BJ (cell line): ENCODE measurements around the gene STX18. TPM values are rescaled to one million over a fixed set of nuclear protein-coding genes. Genes with fewer than 3 reads are reported as not detected.
A peak's percentile ranks its signal among the peaks of the same experiment; 100 is the strongest.

Experiments
- CTCF ChIA-PET: fragments of 350-600 bp; formaldehyde crosslinking; extraction: SDS; loops from one replicate; lab custom pipeline; 2021; ENCODE audit warnings: antibody characterized with exemption, inconsistent platforms; lab: Yijun Ruan, JAX
- POLR2A ChIA-PET: fragments of 300-600 bp; sonication (Branson Sonifier 250); formaldehyde crosslinking; extraction: SDS; loops from one replicate; lab custom pipeline; 2021; ENCODE audit warnings: antibody characterized with exemption; lab: Charles Lee
- DNase-seq: peaks from one replicate; pipeline ENCODE4 v3.0.0-alpha.2; 2011; ENCODE audit warnings: low read depth
- H3K27me3 ChIP-seq: 2 replicates; pipeline ENCODE4 v1.6.0; 2011; ENCODE audit warnings: low read length; ENCODE audit not compliant: control insufficient read depth, insufficient read depth
- H3K36me3 ChIP-seq: 2 replicates; pipeline ENCODE4 v1.5.1; 2011; ENCODE audit warnings: low read length; ENCODE audit not compliant: control insufficient read depth, insufficient read depth
- H3K4me3 ChIP-seq: 2 replicates; pipeline ENCODE4 v1.5.1; 2011; ENCODE audit warnings: low read depth, mild to moderate bottlenecking, control low read depth, low read length
- CTCF ChIP-seq: IDR thresholded peaks from 2 replicates; pipeline ENCODE4 v1.5.1; 2011; ENCODE audit warnings: low read depth, mild to moderate bottlenecking, control low read depth, inconsistent platforms, low read length, moderate library complexity; ENCODE audit not compliant: insufficient read depth
- polyA minus RNA-seq: library from RNA; depleted of rRNA, polyadenylated mRNA; stranded (reverse); fragments of >200 nt; gene quantifications from 2 replicates; pipeline ENCODE4 v1.2.3, GENCODE V29; 2011; rRNA and poly(A)+ RNA removed
- polyA plus RNA-seq: library from polyadenylated mRNA; depleted of rRNA; stranded (reverse); fragments of >200 nt; gene quantifications from 2 replicates; pipeline ENCODE4 v1.2.3, GENCODE V29; 2011; rRNA removed

STX18 gene
- polyA plus RNA-seq (28.9 and 35.6 TPM in 2 replicates), polyA minus RNA-seq (16.0 and 25.2 TPM in 2 replicates)

GRCh38 chr4:4541661-4542570, at the start of gene STX18:
TSS of gene STX18 (minus strand) at chr4:4542048. CDS start at chr4:4541964, 84 bp downstream.
- ChIA-PET POLR2A (interaction anchor here (1.4 kb wide), 1 partner anchor 14 kb away, joined by 7 read pairs; no protein-coding TSS in a partner anchor), CTCF (interaction anchor here (0.6 to 1.4 kb wide), 4 partner anchors 65 to 136 kb away, joined by 3 read pairs; no protein-coding TSS in a partner anchor)
- DNase-seq = no peak
- TF ChIP-seq CTCF = 0 out of 2 replicates have a peak, but pooled peaks have one; percentile 6
- Histone ChIP-seq H3K27me3 (no peaks in the 10 kb centered on the region), H3K36me3 (no peaks in the 10 kb centered on the region), H3K4me3 (peak within 1 kb of the TSS; percentile 62)

- no peak for TF ChIP-seq CTCF
- H3K36me3 ChIP-seq = no peaks in the 10 kb centered on the region
- no peak for DNase-seq
- ChIA-PET POLR2A (no interaction called here), CTCF (interaction anchor here (0.6 to 1.3 kb wide), 5 partner anchors 11 to 71 kb away, joined by 3 to 7 read pairs (median 3); no protein-coding TSS in a partner anchor)
- H3K27me3 ChIP-seq = no peaks in the 10 kb centered on the region
- no peak overlapping the region for H3K4me3 ChIP-seq
Observed at GRCh38 chr4:4591071-4591470, 49.2 kb upstream of the STX18 start.

- no peak for TF ChIP-seq CTCF
- DNase-seq = no peak
- Histone ChIP-seq H3K27me3 (no peaks in the 10 kb centered on the region), H3K4me3 (no peak overlapping the region), H3K36me3 (no peaks in the 10 kb centered on the region)
- ChIA-PET CTCF (interaction anchor here (0.7 to 1.3 kb wide), 4 partner anchors 11 to 28 kb away, joined by 3 to 7 read pairs (median 4); no protein-coding TSS in a partner anchor), POLR2A (no interaction called here)
Observed at GRCh38 chr4:4590546-4590945, 48.7 kb upstream of the STX18 start.

- Histone ChIP-seq H3K4me3 (no peak overlapping the region), H3K36me3 (no peaks in the 10 kb centered on the region), H3K27me3 (no peaks in the 10 kb centered on the region)
- no peak for TF ChIP-seq CTCF
- peak; percentile 84 for DNase-seq
- CTCF ChIA-PET = interaction anchor here (1.0 to 2.2 kb wide), 2 partner anchors 9 to 66 kb away, joined by 6 to 13 read pairs; no protein-coding TSS in a partner anchor
- POLR2A ChIA-PET = interaction anchor here (0.6 kb wide), 1 partner anchor 8 kb away, joined by 3 read pairs; no protein-coding TSS in a partner anchor
Observed at GRCh38 chr4:4585012-4585670, 43.3 kb upstream of the STX18 start.
